ENCODE measurements around the gene COX17.

COX17 gene

DNA sequence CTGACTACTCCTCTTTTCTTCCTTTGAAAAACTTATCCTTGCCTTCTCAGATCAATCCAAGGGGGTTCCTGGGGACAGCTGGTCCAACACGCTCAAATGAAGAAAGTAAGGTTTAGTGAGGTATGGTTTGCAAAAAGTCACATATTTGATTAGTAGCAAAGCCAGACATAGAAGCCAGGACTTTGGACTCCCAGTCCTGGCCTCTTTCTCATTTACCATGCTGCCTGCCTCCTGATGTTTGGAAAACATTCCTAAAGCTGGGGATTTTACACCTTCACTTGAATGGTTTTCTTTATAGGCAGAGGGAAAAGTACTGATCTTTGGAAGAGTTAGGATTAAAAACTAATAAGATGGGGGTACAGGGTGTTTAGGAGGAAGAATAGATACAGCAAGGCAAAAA is 31.4 kb downstream of the COX17 start:
- H3K36me3 ChIP-seq (replicated peaks) = no peaks in the 10 kb centered on the region
- in situ Hi-C loops (cut with HindIII; ENCODE audit: low pct_ligation_motif_present, low sequenced_read_pairs) = no loop called here

DNA sequence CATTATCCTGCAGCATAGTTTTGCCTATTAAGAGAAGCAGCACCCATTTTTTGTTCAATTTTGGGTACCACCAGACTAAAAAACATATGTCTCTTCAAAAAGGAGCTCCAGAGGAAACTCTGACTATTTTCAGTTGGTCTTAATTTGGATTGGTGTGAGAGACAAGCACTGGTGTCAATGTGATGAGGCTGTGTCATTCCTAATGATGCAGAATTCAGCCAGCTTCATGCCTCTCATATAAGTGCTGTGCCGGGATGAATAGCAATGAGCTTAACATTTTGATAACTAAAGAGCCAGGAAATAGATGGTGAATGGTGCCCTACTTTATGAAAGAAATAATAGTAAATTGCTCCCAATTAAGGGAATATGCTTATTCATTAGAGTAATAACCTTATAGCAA is 32.7 kb downstream of the COX17 start:
- H3K36me3 ChIP-seq (replicated peaks) = no peaks in the 10 kb centered on the region
- DNase-seq = no peak
- H3K27ac ChIP-seq = peak overlapping the region; percentile 86
- in situ Hi-C loops (cut with HindIII; ENCODE audit: low pct_ligation_motif_present, low sequenced_read_pairs) = no loop called here
- no peaks in the 10 kb centered on the region for H3K27me3 ChIP-seq (replicated peaks)
- TF ChIP-seq, protein P1, sequence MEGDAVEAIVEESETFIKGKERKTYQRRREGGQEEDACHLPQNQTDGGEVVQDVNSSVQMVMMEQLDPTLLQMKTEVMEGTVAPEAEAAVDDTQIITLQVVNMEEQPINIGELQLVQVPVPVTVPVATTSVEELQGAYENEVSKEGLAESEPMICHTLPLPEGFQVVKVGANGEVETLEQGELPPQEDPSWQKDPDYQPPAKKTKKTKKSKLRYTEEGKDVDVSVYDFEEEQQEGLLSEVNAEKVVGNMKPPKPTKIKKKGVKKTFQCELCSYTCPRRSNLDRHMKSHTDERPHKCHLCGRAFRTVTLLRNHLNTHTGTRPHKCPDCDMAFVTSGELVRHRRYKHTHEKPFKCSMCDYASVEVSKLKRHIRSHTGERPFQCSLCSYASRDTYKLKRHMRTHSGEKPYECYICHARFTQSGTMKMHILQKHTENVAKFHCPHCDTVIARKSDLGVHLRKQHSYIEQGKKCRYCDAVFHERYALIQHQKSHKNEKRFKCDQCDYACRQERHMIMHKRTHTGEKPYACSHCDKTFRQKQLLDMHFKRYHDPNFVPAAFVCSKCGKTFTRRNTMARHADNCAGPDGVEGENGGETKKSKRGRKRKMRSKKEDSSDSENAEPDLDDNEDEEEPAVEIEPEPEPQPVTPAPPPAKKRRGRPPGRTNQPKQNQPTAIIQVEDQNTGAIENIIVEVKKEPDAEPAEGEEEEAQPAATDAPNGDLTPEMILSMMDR (IDR thresholded peaks at IDR 0.05; ENCODE audit: low read depth, low read length, missing control alignments) = no peak
- no peak overlapping the region for H3K4me3 ChIP-seq (ENCODE audit: low read depth, low read length)

More for the DNA sequence above, 31.4 kb downstream of the COX17 start:
- Histone ChIP-seq H3K4me3 (ENCODE audit: low read depth, low read length) (no peak overlapping the region), H3K27me3 (replicated peaks) (no peaks in the 10 kb centered on the region), H3K27ac (no peak overlapping the region)
- DNase-seq = no peak
- TF ChIP-seq, protein P1 (IDR thresholded peaks at IDR 0.05; ENCODE audit: low read depth, low read length, missing control alignments) = no peak

DNA sequence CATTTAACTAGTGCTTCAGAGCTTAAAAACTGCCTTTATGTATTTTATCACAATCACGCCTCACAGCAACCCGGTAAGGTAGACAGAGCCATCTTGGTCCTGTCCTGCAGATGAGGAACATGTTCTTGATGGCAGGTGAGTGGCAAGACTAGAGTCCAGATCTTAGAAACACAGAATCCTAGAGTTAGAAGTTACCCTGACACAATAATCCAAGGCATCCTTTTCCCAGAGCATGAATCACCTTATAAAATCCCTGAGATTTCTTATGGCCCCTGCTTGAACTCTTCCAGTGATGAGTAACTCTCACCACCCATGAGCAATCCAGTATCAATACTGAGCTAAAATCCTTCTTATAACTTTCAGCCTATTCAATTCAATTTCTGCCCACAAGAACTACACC is 33.7 kb downstream of the COX17 start:
- TF ChIP-seq, protein P1 (IDR thresholded peaks at IDR 0.05; ENCODE audit: low read depth, low read length, missing control alignments) = no peak
- in situ Hi-C loops (cut with HindIII; ENCODE audit: low pct_ligation_motif_present, low sequenced_read_pairs) = no loop called here
- peak; percentile 76 for DNase-seq
- H3K27ac ChIP-seq = peak overlapping the region; percentile 86
- no peaks in the 10 kb centered on the region for H3K27me3 ChIP-seq (replicated peaks)
- H3K36me3 ChIP-seq (replicated peaks) = no peaks in the 10 kb centered on the region
- no peak overlapping the region for H3K4me3 ChIP-seq (ENCODE audit: low read depth, low read length)

DNA sequence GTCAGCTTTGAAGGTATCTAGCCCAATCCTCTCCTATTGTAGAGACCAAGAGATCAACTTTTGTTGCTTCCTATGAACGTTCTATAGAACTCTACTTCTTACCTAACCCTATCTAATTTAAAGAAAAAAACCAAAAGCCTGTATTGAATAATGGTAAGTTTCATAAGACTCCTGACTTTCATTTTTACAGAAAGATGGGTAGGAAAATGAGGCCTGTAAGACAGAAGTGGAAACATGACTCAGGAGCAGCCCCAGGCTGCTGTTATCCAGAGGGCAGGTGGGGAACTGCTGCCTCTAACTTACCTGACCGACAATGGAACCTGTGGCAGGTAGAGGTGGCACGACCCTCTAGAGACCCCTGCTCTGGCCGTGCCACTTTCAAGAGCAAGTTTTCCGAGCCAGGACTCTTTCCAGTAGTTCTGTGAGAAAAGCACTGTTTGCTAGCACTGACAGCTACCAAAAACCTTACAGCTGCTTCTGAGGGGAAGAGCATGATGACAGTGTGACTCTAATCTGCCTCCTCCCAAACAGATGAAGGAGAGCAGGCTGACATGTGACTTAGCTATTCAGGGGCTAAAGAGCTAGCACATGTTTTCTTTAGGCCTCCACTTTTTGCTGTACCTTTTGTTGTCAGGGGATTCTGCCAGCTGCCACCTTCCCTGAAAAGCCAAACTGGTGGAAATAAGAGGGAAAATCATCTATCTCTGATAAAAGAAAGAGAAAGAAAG is 34.3 kb downstream of the COX17 start:
- Histone ChIP-seq H3K36me3 (replicated peaks) (no peaks in the 10 kb centered on the region), H3K27ac (peak overlapping the region; percentile 86), H3K4me3 (ENCODE audit: low read depth, low read length) (no peak overlapping the region), H3K27me3 (replicated peaks) (no peaks in the 10 kb centered on the region)
- no peak for DNase-seq
- TF ChIP-seq, protein P1 (IDR thresholded peaks at IDR 0.05; ENCODE audit: low read depth, low read length, missing control alignments) = no peak
- in situ Hi-C loops (cut with HindIII; ENCODE audit: low pct_ligation_motif_present, low sequenced_read_pairs) = no loop called here

DNA sequence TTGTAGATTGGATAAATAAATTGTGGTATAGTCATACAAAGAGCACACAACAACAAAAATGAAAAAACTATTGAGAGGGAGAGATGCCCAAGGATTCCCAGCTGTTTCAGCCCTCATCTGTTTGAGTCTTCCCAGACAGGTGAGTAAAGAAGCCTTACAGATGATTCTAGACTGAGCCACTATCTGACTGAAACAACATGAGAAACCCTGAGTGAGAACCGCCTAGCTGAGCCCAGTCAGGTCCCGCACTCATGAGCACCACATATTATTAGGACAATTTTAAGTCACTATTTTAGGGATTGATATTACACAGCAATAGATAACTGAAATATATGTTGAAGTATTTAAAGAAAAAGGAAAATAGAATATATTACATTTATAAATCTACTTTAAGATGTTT is 35.8 kb downstream of the COX17 start:
- no peaks in the 10 kb centered on the region for H3K27me3 ChIP-seq (replicated peaks)
- DNase-seq = no peak
- in situ Hi-C loops (cut with HindIII; ENCODE audit: low pct_ligation_motif_present, low sequenced_read_pairs) = no loop called here

More for the DNA sequence above, 35.8 kb downstream of the COX17 start:
- no peak overlapping the region for H3K4me3 ChIP-seq (ENCODE audit: low read depth, low read length)
- TF ChIP-seq, protein P1 (IDR thresholded peaks at IDR 0.05; ENCODE audit: low read depth, low read length, missing control alignments) = no peak
- no peak overlapping the region for H3K27ac ChIP-seq
- no peaks in the 10 kb centered on the region for H3K36me3 ChIP-seq (replicated peaks)
